ENCODE results near the gene EPHB3.

EPHB3 gene

DNA sequence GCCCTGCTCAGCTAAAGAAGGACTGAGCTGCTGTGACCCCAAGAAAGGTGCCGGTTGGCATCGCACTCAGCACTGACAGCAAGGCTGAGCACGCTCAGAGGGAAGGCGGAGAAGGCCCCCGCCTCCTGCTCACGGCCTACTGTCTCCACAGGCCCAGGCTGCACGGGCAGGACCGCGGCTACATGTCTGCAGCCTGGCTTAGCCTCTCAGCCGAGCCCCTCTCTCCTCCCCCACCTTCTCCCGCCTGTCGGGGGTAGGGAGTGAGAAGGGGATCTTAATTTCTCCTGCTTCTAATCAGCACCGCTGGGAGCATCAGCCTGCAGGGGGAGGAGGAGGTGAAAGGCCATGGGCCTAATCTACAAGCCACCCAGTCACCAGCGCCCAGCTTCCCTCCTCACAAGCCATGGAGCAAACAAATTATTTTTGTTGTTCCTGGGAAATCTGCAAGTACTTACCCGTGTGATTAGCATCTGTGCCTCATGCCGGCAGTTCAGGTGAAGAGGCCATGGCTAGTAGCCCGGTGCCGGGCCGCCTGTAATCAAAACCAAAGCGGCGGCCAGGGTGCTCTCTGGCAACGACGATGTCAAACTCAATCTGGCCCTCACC, 68.1 kb downstream of the EPHB3 start:
- no peak for DNase-seq

DNA sequence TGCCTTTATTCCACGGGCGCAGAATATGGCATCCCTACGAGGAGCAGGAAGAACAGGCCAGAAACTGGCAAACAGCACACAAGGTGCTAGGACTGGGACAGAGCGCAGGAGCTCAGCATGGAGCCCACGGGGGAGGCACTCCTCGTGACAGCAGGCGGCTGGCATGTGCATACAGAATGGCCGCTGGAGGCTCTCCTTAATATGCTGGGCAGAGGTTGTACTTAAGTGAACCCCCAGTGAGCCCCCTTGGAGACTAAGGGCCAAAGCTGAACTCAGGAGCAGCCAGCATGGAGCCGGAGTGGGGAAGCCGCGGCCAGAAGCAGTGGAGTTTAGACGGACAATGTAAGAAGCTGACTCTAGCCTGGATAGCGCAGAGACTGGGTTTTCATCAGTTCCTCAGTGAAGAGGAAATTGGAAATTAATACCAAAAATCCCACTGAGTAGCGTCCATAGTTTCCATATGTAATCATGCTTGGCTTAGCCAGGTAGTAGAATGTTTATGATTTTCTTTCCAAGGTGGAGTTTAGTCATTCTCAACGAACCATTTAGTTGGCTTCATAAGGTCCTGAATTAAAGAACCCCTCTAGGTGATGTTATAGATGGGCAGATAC, 69.4 kb downstream of the EPHB3 start:
- DNase-seq, result no peak

- DNase-seq, result no peak
Observed at GRCh38 chr3:184631472-184631861, 69.9 kb downstream of the EPHB3 start.

Data from activated T-cell treated with anti-CD3 and anti-CD28 coated beads, Interleukin-2, amount 50 U/mL, for 48 hours (primary cell).